RWPE1 (cell line): ENCODE measurements around the gene RASA3.

Source experiments
- CTCF ChIA-PET: fragments of 350-600 bp; sonication (Branson Sonifier 250); formaldehyde crosslinking; extraction: SDS; loops from one replicate; lab custom pipeline; 2021; lab: Yijun Ruan, JAX
- POLR2A ChIA-PET: fragments of 400-600 bp; formaldehyde crosslinking; extraction: SDS; loops from one replicate; lab custom pipeline; 2020; ENCODE audit warnings: antibody characterized with exemption; ENCODE audit not compliant: low non-redundant PET; lab: Yijun Ruan, JAX
- DNase-seq: peaks from one replicate; pipeline ENCODE4 v3.0.0; 2012; ENCODE audit warnings: low spot score
- H3K27ac ChIP-seq: fragments of 450-650 bp; 2 replicates; pipeline ENCODE4 v1.5.1; 2017
- TF ChIP-seq, protein P1 (sequence below): fragments of 450-650 bp; conservative IDR thresholded peaks from 2 replicates; pipeline ENCODE4 v1.5.1; 2017; ENCODE audit warnings: low read depth, mild to moderate bottlenecking

Gene RASA3

GRCh38 chr13:114000151-114001040, 132.0 kb downstream of the RASA3 start:
- ChIA-PET CTCF (interaction anchor here (0.6 kb wide), 1 partner anchor 383 kb away, joined by 4 read pairs; no protein-coding TSS in a partner anchor), POLR2A (no interaction called here)
- no peak for DNase-seq
- TF ChIP-seq, protein P1, sequence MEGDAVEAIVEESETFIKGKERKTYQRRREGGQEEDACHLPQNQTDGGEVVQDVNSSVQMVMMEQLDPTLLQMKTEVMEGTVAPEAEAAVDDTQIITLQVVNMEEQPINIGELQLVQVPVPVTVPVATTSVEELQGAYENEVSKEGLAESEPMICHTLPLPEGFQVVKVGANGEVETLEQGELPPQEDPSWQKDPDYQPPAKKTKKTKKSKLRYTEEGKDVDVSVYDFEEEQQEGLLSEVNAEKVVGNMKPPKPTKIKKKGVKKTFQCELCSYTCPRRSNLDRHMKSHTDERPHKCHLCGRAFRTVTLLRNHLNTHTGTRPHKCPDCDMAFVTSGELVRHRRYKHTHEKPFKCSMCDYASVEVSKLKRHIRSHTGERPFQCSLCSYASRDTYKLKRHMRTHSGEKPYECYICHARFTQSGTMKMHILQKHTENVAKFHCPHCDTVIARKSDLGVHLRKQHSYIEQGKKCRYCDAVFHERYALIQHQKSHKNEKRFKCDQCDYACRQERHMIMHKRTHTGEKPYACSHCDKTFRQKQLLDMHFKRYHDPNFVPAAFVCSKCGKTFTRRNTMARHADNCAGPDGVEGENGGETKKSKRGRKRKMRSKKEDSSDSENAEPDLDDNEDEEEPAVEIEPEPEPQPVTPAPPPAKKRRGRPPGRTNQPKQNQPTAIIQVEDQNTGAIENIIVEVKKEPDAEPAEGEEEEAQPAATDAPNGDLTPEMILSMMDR: no peak
- peak overlapping the region; percentile 17; the same call in 1 of the 2 replicates for H3K27ac ChIP-seq

DNA sequence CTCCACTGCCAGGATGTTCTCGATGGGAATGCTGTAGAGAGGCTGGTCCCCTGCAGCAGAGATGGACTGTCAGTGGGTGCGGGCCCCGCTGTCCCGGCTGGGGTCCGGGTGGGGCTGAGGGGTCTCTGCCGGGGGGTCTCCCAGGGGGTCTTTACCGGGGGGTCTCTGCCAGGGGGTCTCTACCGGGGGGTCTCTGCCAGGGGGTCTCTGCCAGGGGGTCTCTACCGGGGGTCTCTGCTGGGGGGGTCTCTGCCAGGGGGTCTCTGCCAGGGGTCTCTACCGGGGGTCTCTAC, 132.9 kb downstream of the RASA3 start:
- H3K27ac ChIP-seq: peak overlapping the region; percentile 34

GRCh38 chr13:113998781-113999617, 133.4 kb downstream of the RASA3 start:
- peak overlapping the region; percentile 34 for H3K27ac ChIP-seq
- DNase-seq: no peak
- ChIA-PET POLR2A (no interaction called here), CTCF (no interaction called here)
- TF ChIP-seq, protein P1: no peak

More for the DNA sequence above, 132.9 kb downstream of the RASA3 start:
- CTCF ChIA-PET: no interaction called here
- POLR2A ChIA-PET: no interaction called here
- no peak for DNase-seq
- TF ChIP-seq, protein P1: no peak

GRCh38 chr13:113997845-113998751, 134.3 kb downstream of the RASA3 start:
- ChIA-PET POLR2A (no interaction called here), CTCF (no interaction called here)
- DNase-seq: no peak

DNA sequence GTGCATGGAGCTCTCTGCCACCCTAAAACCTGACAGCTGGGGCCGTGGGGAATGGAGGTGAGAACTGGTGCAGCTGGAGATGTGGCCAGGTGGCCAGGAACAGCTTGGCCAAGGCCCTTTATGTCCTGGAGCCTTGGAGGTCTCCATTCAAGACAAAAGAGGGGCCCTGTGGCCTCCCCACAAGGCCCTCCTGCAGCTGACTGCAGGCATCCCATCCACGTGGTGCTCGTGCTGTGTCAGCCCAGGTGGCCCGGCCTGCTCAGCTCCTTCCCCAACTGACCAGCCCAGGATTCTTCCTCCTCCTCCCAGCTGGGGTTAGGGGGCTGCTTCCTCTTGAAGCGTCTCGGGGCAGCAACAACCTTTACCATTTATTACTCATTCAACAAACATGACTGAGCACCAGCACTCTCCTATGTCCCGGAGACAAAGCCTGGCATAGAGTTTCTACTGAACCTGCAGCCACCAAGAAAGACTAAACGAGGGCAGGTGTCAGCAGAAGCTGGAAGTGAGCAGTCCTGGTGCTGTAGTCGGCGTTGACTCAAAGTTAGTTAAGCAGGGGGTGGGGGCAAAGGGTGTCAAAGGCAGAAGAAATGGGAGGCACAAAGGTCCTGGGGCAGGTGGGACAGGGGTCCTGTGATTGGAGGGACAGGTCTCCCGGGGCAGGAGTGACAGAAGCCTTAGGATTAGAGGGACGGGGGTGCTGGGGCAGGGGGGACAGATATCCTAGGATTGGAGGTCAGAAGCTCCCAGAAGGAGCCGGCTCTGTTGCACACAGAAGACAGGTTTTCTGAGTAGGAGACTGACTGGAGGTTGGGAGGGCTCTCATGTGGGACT, 135.3 kb downstream of the RASA3 start:
- TF ChIP-seq, protein P1: no peak
- peak overlapping the region; percentile 34 for H3K27ac ChIP-seq
- DNase-seq: no peak
- CTCF ChIA-PET: no interaction called here
- POLR2A ChIA-PET: no interaction called here

More at GRCh38 chr13:113997845-113998751, 134.3 kb downstream of the RASA3 start:
- TF ChIP-seq, protein P1: no peak
- H3K27ac ChIP-seq: peak overlapping the region; percentile 34
